Caki2 (cell line): ENCODE results near the gene TBCD. TPM values are rescaled to one million over a fixed set of nuclear protein-coding genes. Genes with fewer than 3 reads are reported as not detected.
"Not testable (repeated sequence)": the region's sequence is repeated elsewhere in the genome, so short reads cannot be mapped to it uniquely, and the experiment has no call there.

Source experiments
- DNase-seq: peaks from one replicate; pipeline ENCODE4 v3.0.0-alpha.2; 2015; ENCODE audit warnings: low read depth
- in situ Hi-C: cut with HindIII; loops from 2 replicates; pipeline ENCODE4 v1.10.0; 2016; ENCODE audit warnings: low sequenced_read_pairs, low pct_unique_long_range_greater_than_20kb, mixed read lengths
- total RNA-seq: library from RNA; depleted of rRNA; stranded (reverse); fragments of >200 nt; shearing (Covaris generic); gene quantifications from 2 replicates; pipeline ENCODE4 v1.2.3, GENCODE V29; 2014; ENCODE audit warnings: low replicate concordance

The TBCD gene
- total RNA-seq, 1 experiment from 2014 or later = 138 TPM

DNA sequence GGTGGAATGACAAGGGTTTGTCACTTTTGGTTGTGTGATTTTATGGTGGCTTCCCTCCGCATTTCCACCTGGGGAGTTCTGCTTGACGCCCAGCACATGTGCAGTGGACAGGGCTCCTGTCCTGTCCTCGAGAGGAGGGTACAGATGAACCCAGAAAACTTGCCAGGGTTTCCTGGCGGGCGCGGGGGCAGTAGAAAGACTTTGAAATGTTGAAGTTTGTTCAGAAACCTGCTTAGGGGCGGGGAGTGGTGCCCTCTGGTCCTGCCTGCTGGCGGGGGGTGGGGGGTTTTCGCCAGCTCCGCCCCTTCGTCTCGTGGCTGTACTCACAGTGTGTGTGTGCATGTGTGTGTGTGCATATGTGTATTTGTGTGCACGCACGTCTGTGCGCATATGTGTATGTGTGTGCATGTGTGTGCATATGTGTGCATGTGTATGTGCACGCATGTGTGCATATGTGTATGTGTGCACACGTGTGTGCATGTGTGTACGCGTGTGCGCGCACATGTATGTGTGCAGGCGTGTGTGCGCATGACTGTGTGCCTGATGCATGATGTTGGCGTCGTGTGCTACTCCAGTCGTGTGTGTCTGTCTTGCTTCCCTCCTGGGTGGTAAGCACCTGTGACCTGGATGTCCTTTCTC, 28.6 kb upstream of the TBCD start:
- in situ Hi-C loops = no loop called here
- DNase-seq = no peak

GRCh38 chr17:82726427-82726826, 25.4 kb upstream of the TBCD start:
- DNase-seq = no peak

DNA sequence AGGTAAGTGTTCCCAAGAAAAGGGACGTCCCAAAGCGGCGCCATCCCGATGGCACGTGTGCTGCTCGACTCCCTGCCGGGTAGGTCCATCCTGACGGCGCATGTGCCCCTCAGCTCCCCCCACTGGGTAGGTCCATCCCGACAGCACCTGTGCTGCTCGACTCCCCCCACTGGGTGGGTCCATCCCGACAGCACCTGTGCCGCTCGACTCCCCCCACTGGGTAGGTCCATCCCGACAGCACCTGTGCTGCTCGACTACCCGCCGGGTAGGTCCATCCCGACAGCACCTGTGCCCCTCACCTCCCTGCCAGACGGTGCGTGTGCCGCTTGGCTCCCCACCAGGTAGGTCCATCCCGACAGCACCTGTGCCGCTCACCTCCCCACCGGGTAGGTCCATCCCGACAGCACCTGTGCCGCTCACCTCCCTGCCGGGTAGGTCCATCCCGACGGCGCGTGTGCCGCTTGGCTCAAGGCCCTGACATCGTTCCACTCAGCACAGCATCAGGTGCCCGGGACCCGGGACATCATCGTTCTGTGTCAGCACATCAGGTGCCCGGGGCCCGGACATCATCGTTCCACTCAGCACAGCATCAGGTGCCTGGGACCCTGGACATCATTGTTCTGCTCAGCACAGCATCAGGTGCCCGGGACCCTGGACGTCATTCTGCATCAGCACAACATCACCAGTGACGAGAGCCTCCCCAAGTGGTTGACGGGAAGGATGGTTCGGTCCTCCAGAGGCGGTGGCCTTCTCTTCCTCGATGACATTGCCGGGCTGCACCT, 22.2 kb upstream of the TBCD start:
- DNase-seq = no peak
- in situ Hi-C loops = no loop called here

More at GRCh38 chr17:82726427-82726826, 25.4 kb upstream of the TBCD start:
- in situ Hi-C loops = no loop called here

GRCh38 chr17:82732118-82732743, 19.6 kb upstream of the TBCD start:
- in situ Hi-C loops = no loop called here
- no peak for DNase-seq

- DNase-seq = peak; percentile 78
Observed at GRCh38 chr17:82734987-82735866, 16.6 kb upstream of the TBCD start, which contains the start of gene FN3K. FN3K (plus strand) TSS chr17:82735615; CDS start chr17:82735637, 22 bp downstream.

GRCh38 chr17:82736511-82737185, 15.2 kb upstream of the TBCD start:
- DNase-seq = no peak
- in situ Hi-C loops = no loop called here

More at GRCh38 chr17:82734987-82735866, 16.6 kb upstream of the TBCD start, which contains the start of gene FN3K:
- in situ Hi-C loops = no loop called here

DNA sequence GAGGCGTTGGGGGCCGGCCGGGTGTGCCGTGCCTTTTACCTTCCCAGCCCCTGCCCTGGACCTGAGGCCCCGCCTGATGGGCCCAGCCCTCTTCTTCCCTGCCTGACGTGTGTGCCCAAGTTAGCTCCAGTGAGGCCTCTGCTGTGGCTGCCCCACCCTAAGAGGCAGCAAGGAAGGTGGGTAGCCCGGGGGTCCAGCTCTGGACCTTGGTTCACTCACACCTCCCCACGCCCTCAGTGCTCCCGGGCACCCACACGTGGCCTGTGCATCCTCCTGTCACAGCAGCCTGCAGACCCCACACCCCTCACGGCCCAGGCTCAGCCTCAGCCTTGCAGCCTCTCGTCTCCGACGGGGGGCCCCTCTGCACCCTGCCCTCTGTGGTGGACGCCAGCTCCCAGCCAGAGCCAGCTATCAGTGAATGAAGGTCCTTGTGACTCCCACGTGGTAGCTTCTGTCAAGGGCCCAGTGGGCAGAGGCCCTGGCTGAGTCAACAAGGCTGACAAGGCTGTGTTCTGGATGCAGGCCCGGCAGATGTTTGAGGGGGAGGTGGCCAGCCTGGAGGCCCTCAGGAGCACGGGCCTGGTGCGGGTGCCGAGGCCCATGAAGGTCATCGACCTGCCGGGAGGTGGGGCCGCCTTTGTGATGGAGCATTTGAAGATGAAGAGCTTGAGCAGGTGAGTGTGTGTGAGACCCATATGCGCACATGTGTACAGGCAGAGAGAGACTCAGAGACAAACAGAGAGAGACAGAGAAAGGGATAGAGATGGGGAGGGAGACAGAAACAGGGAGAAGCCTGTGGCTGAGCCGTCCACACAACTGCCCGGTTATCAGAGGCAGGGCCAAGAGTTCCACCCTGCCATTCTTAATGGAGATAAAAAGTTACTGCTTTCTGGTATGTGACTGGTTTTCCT, 13.6 kb upstream of the TBCD start:
- DNase-seq = no peak
- in situ Hi-C loops = no loop called here

GRCh38 chr17:82740906-82741759, 10.7 kb upstream of the TBCD start:
- in situ Hi-C loops = no loop called here
- DNase-seq = no peak

DNA sequence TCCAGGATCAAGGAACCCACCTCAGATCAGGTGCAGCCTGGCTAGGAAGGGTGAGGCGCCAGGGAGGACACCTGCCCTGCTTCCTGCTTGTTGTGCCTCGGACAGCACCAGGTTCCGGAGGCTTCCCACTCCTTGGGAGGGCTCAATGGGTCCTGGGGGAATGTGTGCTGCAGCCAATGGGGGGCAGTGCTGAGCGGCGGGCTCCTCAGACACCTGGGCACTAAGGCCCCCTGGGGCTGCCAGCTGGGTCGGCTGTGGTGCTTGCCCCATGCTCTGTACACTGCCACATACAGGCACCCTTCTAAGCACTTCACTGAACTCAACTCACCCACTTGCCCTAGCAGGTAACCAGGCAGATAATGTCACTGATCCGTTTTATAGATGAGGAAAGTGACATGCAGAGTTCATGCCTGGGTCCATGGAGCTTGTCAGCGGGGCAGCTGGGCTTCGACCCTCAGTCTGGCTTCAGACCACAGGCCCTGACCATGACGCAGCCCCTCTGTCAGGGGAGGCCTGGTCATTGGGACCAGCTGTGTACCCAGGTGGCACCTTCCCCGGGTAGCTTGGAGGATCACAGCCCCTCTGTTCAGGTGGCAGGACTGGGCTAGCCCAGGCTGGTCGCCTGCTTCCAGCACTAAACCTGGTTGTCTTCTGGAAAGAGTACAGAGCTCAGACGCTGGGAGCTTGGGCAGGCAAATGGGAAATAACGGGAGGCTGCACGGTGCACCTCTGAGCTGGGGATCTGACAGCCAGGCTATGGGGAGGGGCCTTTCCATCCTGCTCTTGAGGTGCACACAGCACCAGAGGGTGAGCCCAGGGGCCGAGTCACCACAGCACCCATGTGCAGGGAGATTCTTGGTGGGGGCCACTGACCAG, 8.3 kb upstream of the TBCD start:
- in situ Hi-C loops = no loop called here
- DNase-seq = no peak

GRCh38 chr17:82744736-82745135, 7.1 kb upstream of the TBCD start:
- DNase-seq, in situ Hi-C loops: not testable (repeated sequence)

GRCh38 chr17:82745524-82745923, 6.3 kb upstream of the TBCD start:
- DNase-seq = no peak
- in situ Hi-C loops = no loop called here

- in situ Hi-C loops = no loop called here
- DNase-seq = no peak
Observed at GRCh38 chr17:82748756-82749155, 3.1 kb upstream of the TBCD start.

GRCh38 chr17:82750241-82750908, 1.5 kb upstream of the TBCD start:
- DNase-seq = no peak
- in situ Hi-C loops = no loop called here

DNA sequence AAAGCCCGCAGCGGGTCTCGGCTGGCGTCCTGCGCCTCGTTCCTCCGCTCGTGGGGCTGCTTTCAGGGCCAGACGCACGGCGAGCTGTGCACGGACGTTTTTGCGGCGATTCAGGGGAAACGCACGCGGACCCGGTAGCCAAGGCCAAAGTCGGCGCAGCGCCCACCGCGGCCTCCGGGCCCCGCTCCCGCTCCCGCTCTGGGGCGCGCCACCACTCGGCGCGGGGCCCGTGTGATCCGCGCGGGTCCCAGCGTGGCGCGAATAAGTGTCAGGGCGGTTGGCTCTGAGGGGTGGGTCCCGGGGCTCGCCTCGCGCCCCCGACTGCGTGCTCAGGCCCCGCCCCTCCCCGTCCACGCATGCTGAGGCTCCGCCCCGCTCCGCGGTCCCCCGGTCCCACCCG, 694 bp upstream of the TBCD start:
- DNase-seq = peak; percentile 35
- in situ Hi-C loops = no loop called here
